Forelimb muscle (tissue), 1 donor: ENCODE data around the gene GRM2. TPM values are rescaled to one million over a fixed set of nuclear protein-coding genes. Genes with fewer than 3 reads are reported as not detected.

Source experiments
- DNase-seq: peaks from one replicate; pipeline ENCODE4 v3.0.0-alpha.2; 2013; ENCODE audit warnings: low read depth
- polyA plus RNA-seq: library from polyadenylated mRNA; unstranded; fragments of 120-200 nt; gene quantifications from one replicate; pipeline ENCODE4 v1.2.1, GENCODE V29; 2013; ENCODE audit not compliant: insufficient read length

The GRM2 gene
- polyA plus RNA-seq, 1 donor, result 0.33 TPM

DNA sequence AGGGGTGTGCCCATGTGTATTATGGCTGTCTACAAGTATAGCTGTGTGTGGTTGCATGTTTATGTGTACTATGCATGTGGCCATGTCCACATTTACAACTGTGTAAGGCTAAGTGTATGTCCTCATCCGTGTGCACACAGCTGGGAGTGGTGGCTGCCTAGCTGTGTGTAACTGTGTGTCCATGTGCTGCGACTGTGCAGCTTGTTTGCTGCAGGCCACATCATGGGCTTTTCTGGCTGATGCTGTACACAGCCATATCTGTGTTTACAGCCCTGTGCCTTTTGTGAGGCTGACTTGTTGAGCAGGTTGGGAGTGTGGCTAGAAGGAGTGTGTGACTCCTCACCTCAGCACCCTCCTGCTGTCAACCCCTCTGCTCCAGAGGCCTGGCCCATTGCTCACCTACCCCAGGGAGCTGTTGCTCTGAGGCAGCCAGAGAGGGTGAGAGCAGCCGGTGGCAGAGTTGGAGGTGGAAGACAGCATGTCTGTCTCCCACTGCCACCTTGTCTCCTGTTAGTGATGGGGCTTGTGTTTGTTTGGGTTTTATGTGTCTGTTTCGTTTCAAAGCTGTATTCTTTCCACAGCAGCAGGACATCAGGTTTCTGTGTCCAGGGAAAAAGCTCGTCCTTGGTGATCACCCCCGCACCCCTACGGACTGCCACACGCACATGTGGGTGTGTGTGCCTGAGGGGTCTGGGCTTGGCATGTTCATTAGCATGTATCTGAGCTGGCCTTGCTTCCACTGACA, 1.4 kb upstream of the GRM2 start:
- DNase-seq, result no peak

DNA sequence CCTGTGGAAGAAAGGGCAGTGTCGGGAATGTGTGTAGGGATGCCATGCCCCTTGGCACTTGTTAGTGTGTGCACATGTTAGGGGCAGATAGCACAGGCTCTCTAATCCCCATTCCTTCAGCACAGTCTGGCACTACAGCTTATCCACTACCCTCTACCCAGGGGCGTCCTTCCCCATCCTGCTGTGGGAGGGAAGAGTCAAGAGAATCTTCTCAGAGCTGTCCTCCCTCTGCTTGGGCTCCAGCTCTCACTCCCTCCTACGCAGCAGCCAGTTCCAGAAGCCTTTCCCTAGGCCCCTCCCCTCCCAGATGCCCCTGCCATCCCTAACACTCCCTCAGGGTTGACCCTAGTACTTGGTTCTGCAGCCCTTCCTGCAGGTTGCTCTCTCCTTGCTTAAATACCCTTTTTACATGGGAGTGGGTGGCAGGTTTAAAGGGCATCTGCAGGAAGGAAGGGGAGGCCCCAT, 815 bp upstream of the GRM2 start:
- no peak for DNase-seq

DNA sequence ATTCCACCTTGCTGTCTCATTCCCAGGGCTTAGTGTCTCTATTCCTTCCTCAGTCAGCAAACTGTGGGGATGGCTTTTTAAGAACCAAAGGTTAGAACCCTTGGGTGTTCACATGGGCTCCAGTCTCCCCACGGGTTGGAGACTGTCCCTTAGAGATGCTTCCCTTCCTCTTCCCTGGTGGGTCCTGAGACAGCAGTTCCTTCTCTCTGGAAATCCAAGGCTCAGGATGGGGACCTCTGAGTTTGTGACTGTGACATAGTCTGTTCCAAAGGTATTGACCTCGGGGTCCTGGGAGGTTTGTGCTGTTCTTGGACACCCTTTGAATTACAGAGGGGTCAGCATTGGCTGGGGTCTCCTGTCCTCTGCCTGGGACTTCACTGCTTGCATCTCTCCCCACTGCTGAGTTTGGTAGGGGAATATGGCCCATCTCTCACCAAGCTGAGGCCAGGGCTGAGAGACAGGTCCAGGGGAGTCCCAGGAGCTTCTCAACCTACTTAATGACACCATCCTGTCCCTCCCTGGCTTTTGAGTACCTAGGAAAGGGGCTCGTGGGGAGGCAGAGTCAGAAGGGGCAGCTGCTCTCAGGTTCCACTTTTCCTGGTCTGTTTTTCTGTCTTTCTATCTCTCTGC, 1.5 kb downstream of the GRM2 start:
- DNase-seq, result no peak

DNA sequence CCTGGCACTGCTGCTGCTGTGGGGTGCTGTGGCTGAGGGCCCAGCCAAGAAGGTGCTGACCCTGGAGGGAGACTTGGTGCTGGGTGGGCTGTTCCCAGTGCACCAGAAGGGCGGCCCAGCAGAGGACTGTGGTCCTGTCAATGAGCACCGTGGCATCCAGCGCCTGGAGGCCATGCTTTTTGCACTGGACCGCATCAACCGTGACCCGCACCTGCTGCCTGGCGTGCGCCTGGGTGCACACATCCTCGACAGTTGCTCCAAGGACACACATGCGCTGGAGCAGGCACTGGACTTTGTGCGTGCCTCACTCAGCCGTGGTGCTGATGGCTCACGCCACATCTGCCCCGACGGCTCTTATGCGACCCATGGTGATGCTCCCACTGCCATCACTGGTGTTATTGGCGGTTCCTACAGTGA, 2.1 kb downstream of the GRM2 start:
- no peak for DNase-seq

DNA sequence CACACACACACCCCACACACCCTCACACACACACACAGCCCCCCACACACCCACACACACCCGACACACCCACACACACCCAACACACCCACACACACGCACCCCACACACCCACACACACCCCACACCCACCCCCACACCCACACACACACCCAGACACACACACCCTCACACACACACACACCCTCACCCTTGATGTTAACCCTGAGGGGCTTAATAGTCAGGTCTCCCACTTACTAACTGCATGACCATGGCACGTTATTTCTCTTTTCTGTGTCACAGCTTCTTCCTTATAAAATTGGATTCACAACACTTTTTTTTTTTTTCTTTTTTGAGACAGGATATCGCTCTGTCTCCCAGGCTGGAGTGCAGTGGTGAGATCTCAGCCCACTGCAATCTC, 2.8 kb downstream of the GRM2 start:
- no peak for DNase-seq

DNA sequence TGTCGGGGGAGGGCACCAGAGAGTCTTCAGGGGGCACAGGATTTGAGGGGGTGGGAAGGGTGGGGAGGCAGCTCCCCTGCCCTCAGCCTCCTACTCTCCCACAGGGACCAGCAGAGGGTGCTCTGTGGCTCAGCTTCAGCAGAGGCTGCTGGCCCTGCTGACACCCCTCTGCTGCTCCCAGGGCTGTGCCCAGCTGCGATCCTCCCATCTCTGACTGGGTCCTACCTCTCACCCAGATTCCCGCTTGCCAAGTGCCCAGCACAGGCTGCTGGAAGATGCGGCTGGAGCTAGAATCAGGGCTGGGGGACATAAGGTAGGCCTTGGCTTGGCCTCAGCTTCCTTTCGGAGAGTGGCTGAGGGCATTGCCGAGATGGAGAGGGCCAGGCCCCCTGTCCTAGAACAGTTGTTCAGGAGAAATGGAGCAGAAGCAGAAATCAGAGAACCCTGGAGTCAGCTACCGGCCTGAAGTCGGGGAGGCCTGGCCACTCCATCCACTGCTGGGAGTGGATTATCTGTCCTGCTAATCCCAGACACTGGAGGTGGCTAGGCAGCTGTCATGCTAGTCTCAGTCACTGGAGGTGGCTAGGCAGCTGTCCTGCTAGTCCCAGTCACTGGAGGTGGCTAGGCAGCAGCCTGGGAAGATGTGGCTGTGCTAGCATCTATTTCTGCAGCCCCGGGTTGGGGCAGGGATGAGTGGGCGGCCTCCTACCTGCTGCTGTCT, 3.9 kb downstream of the GRM2 start:
- no peak for DNase-seq

DNA sequence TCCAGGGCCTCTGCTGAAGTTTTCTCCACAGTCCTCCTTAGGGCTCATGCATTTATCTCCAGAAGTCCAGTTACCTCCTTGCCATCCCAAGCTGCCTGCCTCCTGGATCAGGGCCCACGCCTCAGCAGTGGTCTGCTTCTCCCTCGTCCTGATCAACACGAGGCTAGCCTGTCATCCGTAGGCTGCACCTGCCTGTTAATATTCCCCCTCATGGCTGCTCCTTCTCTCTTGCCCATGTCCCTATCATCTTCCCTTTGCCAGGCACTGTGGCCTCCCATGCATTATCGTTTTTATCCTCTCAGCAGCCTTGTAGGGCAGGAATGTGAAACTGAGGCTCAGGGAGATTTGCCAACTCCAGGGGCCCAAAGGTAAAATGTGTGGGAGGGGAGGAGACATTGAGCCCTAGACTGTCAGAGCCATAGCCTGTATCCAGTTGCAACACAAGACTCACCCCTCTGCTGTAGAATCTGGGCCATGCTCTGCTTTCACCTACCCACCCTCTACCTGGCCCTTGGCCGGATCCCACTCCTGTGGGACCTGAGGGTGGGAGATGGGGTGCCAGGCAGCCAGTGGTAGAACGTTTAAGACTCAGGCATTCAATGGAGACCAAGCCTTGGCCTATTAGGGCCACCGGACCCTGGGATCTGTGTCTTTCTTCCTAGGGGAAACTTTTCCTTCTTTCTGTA, 4.6 kb downstream of the GRM2 start:
- DNase-seq, result no peak

DNA sequence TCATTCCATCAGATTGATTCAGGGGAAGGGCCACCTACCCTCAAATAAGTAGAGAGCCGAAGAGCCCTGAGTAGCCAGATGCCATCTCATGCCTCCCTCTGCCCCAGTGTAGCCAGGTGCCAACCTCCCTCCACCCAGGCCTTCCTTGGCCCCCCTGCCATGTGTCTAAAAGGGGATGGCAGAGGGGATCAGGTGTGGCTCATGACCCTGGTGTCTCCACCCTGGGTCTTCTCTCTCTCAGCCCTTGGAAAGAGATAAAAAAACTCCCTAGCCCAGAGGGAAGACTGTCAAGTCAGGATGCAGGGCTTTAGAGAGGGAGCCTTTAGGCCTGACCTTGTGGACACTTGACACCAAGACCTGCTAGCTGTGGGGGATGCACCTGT, 5.2 kb downstream of the GRM2 start:
- DNase-seq, result no peak

DNA sequence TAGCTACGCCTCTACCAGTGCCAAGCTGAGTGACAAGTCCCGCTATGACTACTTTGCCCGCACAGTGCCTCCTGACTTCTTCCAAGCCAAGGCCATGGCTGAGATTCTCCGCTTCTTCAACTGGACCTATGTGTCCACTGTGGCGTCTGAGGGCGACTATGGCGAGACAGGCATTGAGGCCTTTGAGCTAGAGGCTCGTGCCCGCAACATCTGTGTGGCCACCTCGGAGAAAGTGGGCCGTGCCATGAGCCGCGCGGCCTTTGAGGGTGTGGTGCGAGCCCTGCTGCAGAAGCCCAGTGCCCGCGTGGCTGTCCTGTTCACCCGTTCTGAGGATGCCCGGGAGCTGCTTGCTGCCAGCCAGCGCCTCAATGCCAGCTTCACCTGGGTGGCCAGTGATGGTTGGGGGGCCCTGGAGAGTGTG, 5.7 kb downstream of the GRM2 start:
- no peak for DNase-seq

DNA sequence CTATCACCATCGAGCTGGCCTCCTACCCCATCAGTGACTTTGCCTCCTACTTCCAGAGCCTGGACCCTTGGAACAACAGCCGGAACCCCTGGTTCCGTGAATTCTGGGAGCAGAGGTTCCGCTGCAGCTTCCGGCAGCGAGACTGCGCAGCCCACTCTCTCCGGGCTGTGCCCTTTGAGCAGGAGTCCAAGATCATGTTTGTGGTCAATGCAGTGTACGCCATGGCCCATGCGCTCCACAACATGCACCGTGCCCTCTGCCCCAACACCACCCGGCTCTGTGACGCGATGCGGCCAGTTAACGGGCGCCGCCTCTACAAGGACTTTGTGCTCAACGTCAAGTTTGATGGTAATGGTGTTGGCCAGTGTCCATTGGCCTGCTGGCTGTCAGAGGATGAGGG, 6.1 kb downstream of the GRM2 start:
- DNase-seq, result no peak

DNA sequence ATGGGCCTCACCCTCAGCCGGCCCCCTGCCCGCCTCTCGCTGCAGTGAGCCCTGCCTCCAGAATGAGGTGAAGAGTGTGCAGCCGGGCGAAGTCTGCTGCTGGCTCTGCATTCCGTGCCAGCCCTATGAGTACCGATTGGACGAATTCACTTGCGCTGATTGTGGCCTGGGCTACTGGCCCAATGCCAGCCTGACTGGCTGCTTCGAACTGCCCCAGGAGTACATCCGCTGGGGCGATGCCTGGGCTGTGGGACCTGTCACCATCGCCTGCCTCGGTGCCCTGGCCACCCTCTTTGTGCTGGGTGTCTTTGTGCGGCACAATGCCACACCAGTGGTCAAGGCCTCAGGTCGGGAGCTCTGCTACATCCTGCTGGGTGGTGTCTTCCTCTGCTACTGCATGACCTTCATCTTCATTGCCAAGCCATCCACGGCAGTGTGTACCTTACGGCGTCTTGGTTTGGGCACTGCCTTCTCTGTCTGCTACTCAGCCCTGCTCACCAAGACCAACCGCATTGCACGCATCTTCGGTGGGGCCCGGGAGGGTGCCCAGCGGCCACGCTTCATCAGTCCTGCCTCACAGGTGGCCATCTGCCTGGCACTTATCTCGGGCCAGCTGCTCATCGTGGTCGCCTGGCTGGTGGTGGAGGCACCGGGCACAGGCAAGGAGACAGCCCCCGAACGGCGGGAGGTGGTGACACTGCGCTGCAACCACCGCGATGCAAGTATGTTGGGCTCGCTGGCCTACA, 8.5 kb downstream of the GRM2 start:
- DNase-seq, result no peak

DNA sequence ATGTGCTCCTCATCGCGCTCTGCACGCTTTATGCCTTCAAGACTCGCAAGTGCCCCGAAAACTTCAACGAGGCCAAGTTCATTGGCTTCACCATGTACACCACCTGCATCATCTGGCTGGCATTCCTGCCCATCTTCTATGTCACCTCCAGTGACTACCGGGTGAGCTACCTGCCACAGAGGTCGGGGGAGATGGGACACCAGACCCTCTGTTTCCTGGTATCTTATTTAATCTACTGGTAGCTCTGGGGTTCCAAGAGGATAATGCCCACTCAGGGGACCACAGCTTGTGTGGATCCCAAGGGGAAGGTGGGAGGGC, 9.1 kb downstream of the GRM2 start:
- no peak for DNase-seq

DNA sequence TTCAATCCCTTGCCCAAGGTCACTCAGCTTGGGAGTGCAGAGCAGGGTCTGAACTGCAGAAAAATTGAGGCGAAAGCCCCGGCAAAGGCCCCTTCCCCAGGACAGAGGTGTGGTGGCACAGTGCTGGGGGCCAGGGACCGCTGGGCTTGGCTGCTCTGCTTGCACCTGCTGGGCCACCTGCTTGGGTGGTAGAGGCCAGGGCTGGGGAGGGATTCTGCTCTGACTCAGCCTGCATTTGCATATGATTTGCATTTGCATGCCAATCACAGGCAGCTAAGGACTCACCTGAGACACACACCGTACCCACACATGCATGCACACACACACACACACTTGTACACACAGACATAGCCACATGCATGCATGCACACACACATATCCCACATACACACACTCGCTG, 9.9 kb downstream of the GRM2 start:
- no peak for DNase-seq

DNA sequence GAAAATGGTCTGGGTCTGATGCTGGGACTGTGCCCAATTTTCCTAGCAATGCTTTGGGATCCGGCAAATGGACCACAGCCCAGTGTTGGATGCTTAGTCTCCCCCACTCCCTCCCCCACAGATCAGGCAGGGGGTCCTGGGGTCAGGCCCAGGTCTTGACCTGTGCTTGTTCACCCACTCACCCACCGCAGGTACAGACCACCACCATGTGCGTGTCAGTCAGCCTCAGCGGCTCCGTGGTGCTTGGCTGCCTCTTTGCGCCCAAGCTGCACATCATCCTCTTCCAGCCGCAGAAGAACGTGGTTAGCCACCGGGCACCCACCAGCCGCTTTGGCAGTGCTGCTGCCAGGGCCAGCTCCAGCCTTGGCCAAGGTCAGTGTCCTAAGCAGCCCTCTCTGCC, 10.6 kb downstream of the GRM2 start:
- no peak for DNase-seq

DNA sequence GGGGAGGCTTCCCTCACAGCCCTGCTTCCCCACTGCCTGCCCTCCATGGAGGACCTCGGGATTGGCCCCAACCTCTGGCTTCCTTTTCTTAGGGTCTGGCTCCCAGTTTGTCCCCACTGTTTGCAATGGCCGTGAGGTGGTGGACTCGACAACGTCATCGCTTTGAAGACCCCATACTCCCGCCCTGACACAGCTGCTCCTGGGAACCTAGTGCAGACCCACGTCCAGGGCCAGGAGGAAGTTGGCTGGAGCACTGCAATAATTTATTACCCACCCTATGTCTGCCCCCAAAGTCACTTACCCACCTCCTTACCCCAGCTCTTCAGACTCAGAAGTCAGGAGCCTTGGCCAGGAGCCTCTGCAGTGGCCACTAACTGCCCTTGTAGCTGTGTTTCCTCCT, 11.1 kb downstream of the GRM2 start:
- DNase-seq, result no peak

DNA sequence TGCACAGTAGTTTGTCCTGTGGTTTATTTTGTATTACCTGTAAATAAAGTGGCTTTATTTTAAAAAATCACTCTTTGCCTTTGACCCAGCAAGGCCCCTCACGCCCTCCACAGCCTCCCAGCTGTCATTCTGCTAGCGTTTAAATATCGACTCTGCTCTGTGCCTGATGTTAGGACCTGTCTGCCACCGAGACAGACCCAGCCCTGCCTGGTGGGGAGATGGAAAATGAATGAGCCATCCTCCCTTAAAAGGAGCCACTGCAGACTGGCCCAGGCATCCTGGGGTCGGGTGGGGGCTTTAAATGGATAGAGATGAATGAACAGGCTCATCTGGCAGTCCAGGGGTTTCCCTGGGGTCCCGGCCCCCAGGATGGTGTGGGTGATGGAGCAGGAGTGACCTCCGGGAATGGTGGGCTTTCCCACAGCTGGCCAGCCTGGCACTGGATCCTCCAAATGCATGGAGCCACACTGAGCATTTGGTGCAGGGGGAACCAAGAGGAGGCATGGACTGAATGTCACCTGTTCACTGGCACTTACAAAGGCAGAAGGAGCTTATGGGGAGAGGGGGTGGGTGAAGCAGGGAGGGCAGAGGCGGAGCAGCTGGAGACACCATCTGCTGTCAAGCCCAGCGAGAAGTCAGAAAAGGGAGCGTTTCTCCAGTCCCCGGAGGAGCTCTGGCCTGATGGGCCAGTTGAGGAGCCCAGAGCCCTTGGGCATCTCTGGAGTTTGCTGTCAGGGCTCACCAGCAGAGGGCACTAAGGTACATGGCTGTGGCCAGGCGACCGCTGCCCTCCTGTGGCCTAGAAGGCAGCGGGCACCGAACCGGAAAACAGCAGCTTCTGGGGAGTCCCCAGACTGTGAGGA, 11.9 kb downstream of the GRM2 start:
- DNase-seq, result no peak

DNA sequence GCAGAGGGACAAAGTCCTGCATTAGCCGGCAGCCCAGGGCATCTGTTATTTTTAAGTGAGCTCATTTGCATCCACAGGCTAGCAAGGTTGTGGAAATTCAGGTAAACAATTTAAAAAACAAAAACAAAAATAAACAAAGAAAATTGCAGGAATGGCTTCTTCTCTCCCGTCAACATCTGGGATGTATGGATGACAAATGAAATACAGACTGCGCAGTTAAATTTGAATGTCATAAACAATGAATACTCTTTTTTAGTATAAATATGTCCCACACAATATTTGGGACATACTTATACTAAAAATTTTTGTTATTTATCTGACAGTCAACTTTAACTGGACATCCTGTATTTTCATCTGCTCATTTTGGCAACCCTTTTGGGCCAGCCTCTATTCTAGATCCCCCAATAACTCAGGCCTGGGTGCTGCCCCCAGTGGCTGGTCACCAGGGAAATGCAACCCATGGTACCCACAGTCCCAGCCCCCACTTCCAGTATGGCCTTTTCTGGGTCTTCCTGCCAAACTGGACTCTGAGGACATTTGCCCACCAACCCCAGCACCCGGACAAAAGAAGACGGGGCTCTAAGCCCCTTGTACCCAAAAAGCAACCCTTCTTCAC, 12.7 kb downstream of the GRM2 start:
- DNase-seq, result no peak

DNA sequence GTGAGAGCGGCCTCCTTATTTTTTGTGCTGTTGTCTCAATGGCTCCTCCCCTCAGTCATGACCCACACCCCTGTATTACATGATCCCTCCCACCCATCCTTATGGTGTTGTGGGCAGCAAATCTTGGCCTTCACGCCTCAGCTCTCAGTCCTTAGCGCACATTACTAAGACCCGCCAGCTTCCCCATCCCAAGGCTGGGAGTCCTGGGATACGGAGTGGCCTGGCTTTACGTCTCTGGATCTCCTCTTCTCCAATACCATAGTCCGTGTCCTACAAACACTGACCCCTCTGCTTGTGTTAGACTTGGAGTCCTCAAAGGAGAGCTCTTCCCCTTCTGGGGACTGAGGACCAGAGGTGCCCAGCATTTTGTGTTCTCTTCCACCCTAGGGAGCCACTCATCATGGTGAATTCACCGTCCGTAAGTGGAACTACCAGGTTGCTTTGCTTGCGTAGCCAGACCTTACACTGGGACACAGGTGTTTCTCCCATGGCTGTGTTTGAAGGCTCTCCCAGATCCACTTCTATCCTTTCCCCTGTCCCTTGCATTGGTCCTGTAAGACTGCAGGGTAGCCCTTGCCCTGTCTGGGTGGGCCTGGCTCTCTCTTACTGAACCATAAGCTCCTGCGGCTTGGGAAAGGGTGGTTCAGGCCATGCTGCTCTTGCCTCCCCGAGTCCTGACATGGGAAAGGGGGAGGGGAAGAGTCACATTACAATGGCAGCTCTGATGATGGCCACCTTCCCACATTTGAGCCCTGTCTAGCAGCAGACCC, 13.6 kb downstream of the GRM2 start:
- no peak for DNase-seq

DNA sequence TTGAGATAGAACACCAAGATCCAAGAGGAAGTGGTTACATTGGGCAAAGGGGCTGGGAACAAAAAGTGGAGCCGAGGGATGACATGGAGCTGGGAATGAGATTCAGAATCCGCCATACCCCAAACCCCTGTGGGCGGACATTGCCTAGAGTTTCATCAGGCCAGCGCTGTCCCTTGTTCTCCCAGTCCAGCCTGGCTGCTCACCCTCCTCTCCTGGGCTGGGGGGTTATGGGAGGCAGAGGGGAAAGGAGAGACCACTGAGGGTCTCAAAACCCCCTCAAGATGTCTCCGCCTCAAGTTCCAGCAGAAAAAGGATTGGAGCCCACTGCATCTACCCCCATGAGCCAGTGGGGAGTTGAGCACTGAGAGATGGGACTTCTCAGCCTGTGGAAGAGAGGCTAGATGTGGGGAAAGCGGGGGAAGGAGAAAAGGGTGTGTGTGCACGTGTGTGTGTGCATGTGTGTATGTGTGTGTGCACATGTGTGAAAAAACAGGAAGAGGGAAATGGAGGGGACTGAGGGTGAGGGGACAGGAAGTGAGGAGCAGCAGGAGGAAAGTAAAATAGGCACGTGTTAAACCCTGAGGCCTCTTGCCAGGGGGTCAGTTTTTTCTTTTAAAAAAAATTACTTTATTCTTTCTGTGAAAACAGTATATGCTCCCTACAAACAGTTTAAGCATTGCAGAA, 14.3 kb downstream of the GRM2 start:
- no peak for DNase-seq
